ENCODE measurements around the gene ZNF91. TPM values are rescaled to one million over a fixed set of nuclear protein-coding genes. Genes with fewer than 3 reads are reported as not detected.

ZNF91 gene
- total RNA-seq, 1 experiment from 2014 or later, result 43.5 TPM

- H3K4me3 Mint-ChIP-seq, result no peak overlapping the region
- Histone ChIP-seq H3K27me3 (ENCODE audit: insufficient read depth, low read length) (no peaks in the 10 kb centered on the region), H4K5ac (ENCODE audit: insufficient read length, low read depth, low read length) (no peak overlapping the region), H3K79me1 (ENCODE audit: insufficient read depth, low read depth, low read length, poor library complexity, severe bottlenecking) (no peaks in the 10 kb centered on the region), H2BK5ac (ENCODE audit: insufficient read length, low read length) (no peak overlapping the region), H3K4me2 (ENCODE audit: insufficient read depth, insufficient read length, low read length) (no peak overlapping the region), H2BK120ac (ENCODE audit: low read depth, low read length, poor library complexity, severe bottlenecking) (no peak overlapping the region), H3K14ac (ENCODE audit: insufficient read depth, low read length) (no peak overlapping the region), H2BK20ac (ENCODE audit: low read depth, low read length, poor library complexity, severe bottlenecking) (no peak overlapping the region), H4K8ac (replicated peaks; ENCODE audit: insufficient read length, low read depth, low read length) (no peak overlapping the region), H2BK15ac (ENCODE audit: low read depth, low read length) (no peak overlapping the region), H2AFZ (ENCODE audit: low read length) (no peak overlapping the region), H2AK5ac (ENCODE audit: insufficient read length, low read length) (no peak overlapping the region), H3K23me2 (ENCODE audit: insufficient read length, low read depth, low read length, poor library complexity, severe bottlenecking) (no peaks in the 10 kb centered on the region), H4K20me1 (ENCODE audit: control insufficient read depth, insufficient read depth, insufficient read length) (no peaks in the 10 kb centered on the region), H3K9me3 (ENCODE audit: control insufficient read depth, low read depth, low read length) (peaks cover 12% of the 10 kb centered on the region), H3K27ac (ENCODE audit: insufficient read length, low read depth, low read length) (no peak overlapping the region), H3K23ac (ENCODE audit: insufficient read length, low read depth, low read length) (no peak overlapping the region), H3K18ac (ENCODE audit: insufficient read length, low read depth, low read length) (no peak overlapping the region), H3K4ac (ENCODE audit: low read depth, low read length) (no peak overlapping the region), H3K56ac (ENCODE audit: insufficient read length, low read depth, low read length) (no peak overlapping the region), H4K91ac (ENCODE audit: insufficient read length, low read depth, low read length) (no peak overlapping the region), H2BK12ac (ENCODE audit: insufficient read length, low read depth, low read length) (no peak overlapping the region), H3K9ac (ENCODE audit: extremely low read depth, insufficient read length, low read length) (no peak overlapping the region), H3K79me2 (ENCODE audit: insufficient read depth, low read length) (no peaks in the 10 kb centered on the region), H3T11ph (ENCODE audit: low read length) (no peak overlapping the region), H3K4me1 (ENCODE audit: insufficient read depth, low read length) (no peaks in the 10 kb centered on the region)
- no peak for TF ChIP-seq CTCF (conservative IDR thresholded peaks at IDR 0.05)
- no peaks in the 10 kb centered on the region for H3K4me1 Mint-ChIP-seq
- H3K27me3 Mint-ChIP-seq (ENCODE audit: low read depth), result no peaks in the 10 kb centered on the region; the same call in 1 of the 2 replicates
- H3K27ac Mint-ChIP-seq, result no peak overlapping the region
- peaks cover 0 to 14% (median 2%) of the 10 kb centered on the region in 3 experiments; a peak in 5 of 7 replicates for H3K36me3 Mint-ChIP-seq (ENCODE audit: insufficient read depth in 1 of 3, low read depth in 3 of 3)
- WGBS (ENCODE audit: extremely low coverage, insufficient read length, low lambda C conversion rate), result no CpG with 5 or more reads among the region's 4 CpGs
- peaks cover 85 to 94% of the 10 kb centered on the region in 2 experiments for H3K9me3 Mint-ChIP-seq
- no peak for DNase-seq
Observed at GRCh38 chr19:23314505-23315251, 80.6 kb downstream of the ZNF91 start.

Data from H9 (cell line).